SK-N-SH treated with all-trans-retinoic acid at 6 μM for 48 hours (cell line): ENCODE results near the gene THRB.

Experiments used
- CREB5 ChIP-seq: fragments of 250-450 bp; sonication (Bioruptor Pico); IDR thresholded peaks from 2 replicates; pipeline ENCODE4 v1.5.1; 2020; ENCODE audit warnings: low read depth, mild to moderate bottlenecking, moderate library complexity
- CSDC2 ChIP-seq: fragments of 250-450 bp; sonication (Bioruptor Pico); IDR thresholded peaks from 2 replicates; pipeline ENCODE4 v1.5.0; 2020; ENCODE audit warnings: mild to moderate bottlenecking, moderate library complexity
- ESRRG ChIP-seq: fragments of 250-450 bp; sonication (Bioruptor Pico); IDR thresholded peaks from 2 replicates; pipeline ENCODE4 v1.6.1; 2021; ENCODE audit warnings: mild to moderate bottlenecking
- SNAI2 ChIP-seq: fragments of 250-450 bp; sonication (Bioruptor Pico); IDR thresholded peaks from 2 replicates; pipeline ENCODE4 v1.5.0; 2020; ENCODE audit warnings: mild to moderate bottlenecking, moderate library complexity
- TCF4 ChIP-seq: fragments of 250-450 bp; sonication (Bioruptor Pico); IDR thresholded peaks from 2 replicates; pipeline ENCODE4 v1.8.0; 2021; ENCODE audit warnings: mild to moderate bottlenecking, moderate library complexity, borderline replicate concordance
- ZFP3 ChIP-seq: fragments of 250-450 bp; sonication (Bioruptor Pico); IDR thresholded peaks from 2 replicates; pipeline ENCODE4 v1.5.0; 2020; ENCODE audit warnings: mild to moderate bottlenecking, moderate library complexity
- ZFP30 ChIP-seq: fragments of 450-650 bp; formaldehyde crosslinking; IDR thresholded peaks from 2 replicates; pipeline ENCODE4 v1.5.0; 2022; ENCODE audit warnings: mild to moderate bottlenecking, moderate library complexity
- ZNF565 ChIP-seq: fragments of 450-650 bp; formaldehyde crosslinking; conservative IDR thresholded peaks from 2 replicates; pipeline ENCODE4 v1.5.0; 2020; ENCODE audit warnings: low read depth, mild to moderate bottlenecking, moderate library complexity
- ZNF70 ChIP-seq: fragments of 450-650 bp; formaldehyde crosslinking; IDR thresholded peaks from 2 replicates; pipeline ENCODE4 v1.5.0; 2020; ENCODE audit warnings: mild to moderate bottlenecking, moderate library complexity
- TF ChIP-seq, protein P1 (sequence below): fragments of 250-450 bp; sonication (Bioruptor Pico); IDR thresholded peaks from 2 replicates; pipeline ENCODE4 v1.8.0; 2020; ENCODE audit warnings: mild to moderate bottlenecking, moderate library complexity, borderline replicate concordance

GRCh38 chr3:24533561-24534193, 39.0 kb upstream of the THRB start:
- TF ChIP-seq SNAI2 (CRISPR knock-in tag), result no peak
- TF ChIP-seq ZNF70 (CRISPR knock-in tag), result no peak
- TF ChIP-seq ESRRG (CRISPR knock-in tag), result no peak
- no peak for TF ChIP-seq ZFP30 (CRISPR knock-in tag)
- TF ChIP-seq, protein P1, sequence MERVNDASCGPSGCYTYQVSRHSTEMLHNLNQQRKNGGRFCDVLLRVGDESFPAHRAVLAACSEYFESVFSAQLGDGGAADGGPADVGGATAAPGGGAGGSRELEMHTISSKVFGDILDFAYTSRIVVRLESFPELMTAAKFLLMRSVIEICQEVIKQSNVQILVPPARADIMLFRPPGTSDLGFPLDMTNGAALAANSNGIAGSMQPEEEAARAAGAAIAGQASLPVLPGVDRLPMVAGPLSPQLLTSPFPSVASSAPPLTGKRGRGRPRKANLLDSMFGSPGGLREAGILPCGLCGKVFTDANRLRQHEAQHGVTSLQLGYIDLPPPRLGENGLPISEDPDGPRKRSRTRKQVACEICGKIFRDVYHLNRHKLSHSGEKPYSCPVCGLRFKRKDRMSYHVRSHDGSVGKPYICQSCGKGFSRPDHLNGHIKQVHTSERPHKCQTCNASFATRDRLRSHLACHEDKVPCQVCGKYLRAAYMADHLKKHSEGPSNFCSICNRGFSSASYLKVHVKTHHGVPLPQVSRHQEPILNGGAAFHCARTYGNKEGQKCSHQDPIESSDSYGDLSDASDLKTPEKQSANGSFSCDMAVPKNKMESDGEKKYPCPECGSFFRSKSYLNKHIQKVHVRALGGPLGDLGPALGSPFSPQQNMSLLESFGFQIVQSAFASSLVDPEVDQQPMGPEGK (CRISPR knock-in tag), result no peak
- TF ChIP-seq TCF4 (CRISPR knock-in tag), result no peak
- TF ChIP-seq ZFP3, result no peak
- TF ChIP-seq CSDC2 (CRISPR knock-in tag), result no peak
- no peak for TF ChIP-seq CREB5 (CRISPR knock-in tag)
- no peak for TF ChIP-seq ZNF565 (CRISPR knock-in tag)
